D341Med (cell line): ENCODE results near the gene DNAH2.
A peak's percentile ranks its signal among the peaks of the same experiment; 100 is the strongest.
"Not testable (repeated sequence)": the region's sequence is repeated elsewhere in the genome, so short reads cannot be mapped to it uniquely, and the experiment has no call there.

Experiments
- DNase-seq: peaks from one replicate; pipeline ENCODE4 v3.0.0; 2012; ENCODE audit warnings: low spot score

The DNAH2 gene

DNA sequence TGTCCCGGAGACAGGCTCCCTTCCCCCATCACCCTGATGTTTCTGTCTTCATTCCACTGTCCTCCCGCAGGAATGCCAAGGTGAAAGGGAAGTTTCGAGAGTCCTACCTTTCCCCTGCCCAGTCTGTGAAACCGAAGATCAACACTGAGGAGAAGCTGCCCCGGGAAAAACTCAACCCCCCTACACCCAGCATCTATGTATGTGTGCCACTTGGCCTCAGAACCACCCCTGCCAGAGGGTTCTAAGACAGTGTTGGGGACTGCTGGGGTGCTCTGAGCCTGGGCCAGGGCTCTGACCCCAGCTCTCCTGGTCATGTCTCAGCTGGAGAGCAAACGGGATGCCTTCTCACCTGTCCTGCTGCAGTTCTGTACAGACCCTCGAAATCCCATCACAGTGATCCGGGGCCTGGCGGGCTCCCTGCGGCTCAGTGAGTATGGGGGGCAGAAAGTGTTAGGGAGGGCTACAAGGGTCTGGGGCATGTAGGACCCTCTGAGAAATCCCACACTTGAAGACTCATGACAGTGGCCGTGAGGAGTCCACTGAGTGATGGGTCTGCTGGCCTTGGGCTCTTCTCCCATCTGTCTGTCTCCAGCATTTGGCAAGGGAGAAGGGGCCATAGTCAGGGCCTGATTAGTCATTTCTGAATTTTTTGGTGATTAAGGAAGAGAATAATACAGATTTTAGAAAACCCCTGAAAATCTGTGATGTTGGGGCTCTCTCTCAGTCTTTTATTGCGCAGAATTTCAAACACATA is 132.4 kb downstream of the DNAH2 start:
- DNase-seq = no peak

DNA sequence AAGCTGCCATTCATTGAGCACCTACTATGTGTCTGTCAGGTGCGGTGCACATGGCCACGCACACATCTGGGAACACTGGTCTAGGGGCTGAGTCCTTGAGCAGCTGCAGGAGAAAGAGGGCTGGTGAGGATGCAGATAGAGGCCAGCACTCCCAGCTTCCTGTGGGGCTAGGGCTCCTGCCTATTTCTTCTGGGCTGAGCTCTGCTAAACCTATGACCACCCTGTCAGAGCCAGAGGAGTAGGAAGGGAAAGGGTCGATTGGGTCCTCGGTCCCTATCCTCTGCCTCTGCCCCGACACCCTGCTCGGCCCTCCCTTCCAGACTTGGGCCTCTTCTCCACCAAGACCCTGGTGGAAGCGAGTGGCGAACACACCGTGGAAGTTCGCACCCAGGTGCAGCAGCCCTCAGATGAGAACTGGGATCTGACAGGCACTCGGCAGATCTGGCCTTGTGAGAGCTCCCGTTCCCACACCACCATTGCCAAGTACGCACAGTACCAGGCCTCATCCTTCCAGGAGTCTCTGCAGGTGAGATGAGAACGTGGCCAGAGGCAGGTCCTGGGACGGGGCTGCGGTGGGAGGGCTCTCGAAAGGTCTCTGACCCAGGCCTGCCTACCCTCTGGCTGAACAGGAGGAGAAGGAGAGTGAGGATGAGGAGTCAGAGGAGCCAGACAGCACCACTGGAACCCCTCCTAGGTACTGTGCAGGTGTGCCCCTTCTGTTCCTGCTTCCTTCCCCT is 133.3 kb downstream of the DNAH2 start:
- no peak for DNase-seq

DNA sequence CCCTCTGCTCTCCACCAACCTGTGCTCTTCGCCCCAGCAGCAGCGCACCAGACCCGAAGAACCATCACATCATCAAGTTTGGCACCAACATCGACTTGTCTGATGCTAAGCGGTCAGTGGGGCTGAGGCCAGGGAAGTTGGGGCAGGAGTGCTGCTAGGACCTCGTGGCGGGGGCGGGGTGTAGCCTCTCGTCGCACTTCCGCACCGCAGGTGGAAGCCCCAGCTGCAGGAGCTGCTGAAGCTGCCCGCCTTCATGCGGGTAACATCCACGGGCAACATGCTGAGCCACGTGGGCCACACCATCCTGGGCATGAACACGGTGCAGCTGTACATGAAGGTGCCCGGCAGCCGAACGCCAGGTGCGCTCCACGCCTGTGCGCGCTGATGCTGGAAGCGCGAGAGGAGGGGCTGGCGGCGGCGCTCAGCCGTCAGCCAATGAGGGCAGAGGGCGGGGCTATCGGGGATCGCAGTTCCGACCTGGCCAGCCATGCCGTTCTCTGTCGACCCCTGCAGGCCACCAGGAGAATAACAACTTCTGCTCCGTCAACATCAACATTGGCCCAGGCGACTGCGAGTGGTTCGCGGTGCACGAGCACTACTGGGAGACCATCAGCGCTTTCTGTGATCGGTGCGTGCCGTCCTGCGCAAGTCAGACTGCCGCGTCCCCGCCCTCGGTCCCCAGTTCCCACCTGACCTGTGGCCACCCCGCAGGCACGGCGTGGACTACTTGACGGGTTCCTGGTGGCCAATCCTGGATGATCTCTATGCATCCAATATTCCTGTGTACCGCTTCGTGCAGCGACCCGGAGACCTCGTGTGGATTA is 134.1 kb downstream of the DNAH2 start:
- DNase-seq = peak; percentile 87

DNA sequence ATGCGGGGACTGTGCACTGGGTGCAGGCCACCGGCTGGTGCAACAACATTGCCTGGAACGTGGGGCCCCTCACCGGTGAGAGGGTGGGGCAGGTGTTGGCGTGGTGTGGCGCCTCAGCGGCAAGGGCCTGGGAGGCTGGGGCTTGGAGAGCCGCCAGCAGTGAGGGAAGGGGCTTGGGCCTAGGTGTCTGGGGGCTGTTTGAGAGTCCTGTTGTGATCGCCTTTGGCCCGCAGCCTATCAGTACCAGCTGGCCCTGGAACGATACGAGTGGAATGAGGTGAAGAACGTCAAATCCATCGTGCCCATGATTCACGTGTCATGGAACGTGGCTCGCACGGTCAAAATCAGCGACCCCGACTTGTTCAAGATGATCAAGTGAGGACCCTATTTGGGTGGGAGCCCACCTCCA is 134.7 kb downstream of the DNAH2 start:
- DNase-seq = no peak

DNA sequence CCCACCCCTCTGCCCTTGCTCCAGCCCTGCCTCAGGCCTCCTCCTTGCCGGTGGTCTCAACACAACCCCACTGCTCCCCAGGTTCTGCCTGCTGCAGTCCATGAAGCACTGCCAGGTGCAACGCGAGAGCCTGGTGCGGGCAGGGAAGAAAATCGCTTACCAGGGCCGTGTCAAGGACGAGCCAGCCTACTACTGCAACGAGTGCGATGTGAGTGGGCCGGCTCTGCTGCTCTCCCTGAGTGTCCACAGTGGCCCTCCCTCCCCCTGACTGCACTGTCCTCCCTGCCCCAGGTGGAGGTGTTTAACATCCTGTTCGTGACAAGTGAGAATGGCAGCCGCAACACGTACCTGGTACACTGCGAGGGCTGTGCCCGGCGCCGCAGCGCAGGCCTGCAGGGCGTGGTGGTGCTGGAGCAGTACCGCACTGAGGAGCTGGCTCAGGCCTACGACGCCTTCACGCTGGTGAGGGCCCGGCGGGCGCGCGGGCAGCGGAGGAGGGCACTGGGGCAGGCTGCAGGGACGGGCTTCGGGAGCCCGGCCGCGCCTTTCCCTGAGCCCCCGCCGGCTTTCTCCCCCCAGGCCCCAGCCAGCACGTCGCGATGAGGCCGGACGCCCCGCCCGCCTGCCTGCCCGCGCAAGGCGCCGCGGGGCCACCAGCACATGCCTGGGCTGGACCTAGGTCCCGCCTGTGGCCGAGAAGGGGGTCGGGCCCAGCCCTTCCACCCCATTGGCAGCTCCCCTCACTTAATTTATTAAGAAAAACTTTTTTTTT is 135.6 kb downstream of the DNAH2 start:
- no peak for DNase-seq

DNA sequence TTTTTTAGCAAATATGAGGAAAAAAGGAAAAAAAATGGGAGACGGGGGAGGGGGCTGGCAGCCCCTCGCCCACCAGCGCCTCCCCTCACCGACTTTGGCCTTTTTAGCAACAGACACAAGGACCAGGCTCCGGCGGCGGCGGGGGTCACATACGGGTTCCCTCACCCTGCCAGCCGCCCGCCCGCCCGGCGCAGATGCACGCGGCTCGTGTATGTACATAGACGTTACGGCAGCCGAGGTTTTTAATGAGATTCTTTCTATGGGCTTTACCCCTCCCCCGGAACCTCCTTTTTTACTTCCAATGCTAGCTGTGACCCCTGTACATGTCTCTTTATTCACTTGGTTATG is 136.1 kb downstream of the DNAH2 start:
- no peak for DNase-seq

DNA sequence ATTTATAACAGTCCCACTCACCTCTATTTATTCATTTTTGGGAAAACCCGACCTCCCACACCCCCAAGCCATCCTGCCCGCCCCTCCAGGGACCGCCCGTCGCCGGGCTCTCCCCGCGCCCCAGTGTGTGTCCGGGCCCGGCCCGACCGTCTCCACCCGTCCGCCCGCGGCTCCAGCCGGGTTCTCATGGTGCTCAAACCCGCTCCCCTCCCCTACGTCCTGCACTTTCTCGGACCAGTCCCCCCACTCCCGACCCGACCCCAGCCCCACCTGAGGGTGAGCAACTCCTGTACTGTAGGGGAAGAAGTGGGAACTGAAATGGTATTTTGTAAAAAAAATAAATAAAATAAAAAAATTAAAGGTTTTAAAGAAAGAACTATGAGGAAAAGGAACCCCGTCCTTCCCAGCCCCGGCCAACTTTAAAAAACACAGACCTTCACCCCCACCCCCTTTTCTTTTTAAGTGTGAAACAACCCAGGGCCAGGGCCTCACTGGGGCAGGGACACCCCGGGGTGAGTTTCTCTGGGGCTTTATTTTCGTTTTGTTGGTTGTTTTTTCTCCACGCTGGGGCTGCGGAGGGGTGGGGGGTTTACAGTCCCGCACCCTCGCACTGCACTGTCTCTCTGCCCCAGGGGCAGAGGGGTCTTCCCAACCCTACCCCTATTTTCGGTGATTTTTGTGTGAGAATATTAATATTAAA is 136.7 kb downstream of the DNAH2 start:
- no peak for DNase-seq

DNA sequence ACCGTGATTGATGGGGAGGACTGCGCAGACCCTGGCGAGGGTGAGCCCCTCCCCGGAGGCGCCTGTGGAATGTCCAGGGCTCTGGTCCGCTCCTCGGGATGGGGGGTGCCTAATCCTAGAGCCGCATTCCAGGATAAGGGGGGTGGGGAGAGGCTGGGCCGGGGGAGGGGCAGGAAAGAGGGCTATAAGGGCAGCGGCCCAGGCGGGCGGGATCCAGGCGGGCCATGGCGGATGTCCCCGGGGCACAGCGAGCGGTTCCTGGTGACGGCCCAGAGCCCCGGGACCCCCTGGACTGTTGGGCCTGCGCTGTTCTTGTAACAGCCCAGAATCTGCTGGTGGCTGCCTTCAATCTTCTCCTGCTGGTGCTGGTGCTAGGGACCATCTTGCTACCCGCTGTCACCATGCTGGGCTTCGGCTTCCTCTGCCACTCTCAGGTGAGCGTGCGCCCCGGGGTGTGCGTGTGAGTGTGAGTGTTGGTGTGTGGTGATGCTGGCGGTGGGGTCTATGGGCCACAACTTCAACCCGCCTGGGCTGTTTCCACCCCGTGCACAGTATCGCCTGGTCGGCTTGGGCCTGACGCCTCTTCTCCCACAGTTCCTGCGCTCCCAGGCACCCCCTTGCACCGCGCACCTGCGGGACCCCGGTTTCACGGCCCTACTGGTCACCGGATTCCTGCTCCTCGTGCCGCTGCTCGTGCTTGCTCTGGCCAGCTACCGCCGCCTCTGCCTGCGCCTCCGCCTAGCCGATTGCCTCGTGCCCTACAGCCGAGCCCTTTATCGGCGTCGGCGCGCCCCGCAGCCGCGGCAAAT is 137.5 kb downstream of the DNAH2 start, which contains the start of gene TMEM88:
TMEM88 (plus strand) TSS at position 216 of the 809 bp plus-strand sequence; CDS start at position 225, 9 bp downstream.
- DNase-seq = no peak

DNA sequence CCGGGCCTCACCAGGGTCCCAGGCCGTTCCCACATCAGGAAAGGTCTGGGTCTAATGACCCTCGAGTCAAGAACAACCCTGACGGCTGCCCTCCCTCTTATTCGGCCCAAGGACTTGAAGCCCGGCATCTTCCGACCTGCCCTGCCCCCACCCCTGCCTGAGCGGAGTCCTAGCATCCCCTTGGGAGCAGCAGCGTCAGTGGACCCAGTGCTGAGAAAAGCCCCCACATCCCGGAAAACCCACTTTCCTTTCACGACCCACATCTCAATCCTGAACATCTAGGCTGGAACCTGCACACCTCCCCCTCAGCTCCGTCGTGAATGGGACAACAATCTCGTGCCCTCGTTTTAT is 138.1 kb downstream of the DNAH2 start:
- no peak for DNase-seq

DNA sequence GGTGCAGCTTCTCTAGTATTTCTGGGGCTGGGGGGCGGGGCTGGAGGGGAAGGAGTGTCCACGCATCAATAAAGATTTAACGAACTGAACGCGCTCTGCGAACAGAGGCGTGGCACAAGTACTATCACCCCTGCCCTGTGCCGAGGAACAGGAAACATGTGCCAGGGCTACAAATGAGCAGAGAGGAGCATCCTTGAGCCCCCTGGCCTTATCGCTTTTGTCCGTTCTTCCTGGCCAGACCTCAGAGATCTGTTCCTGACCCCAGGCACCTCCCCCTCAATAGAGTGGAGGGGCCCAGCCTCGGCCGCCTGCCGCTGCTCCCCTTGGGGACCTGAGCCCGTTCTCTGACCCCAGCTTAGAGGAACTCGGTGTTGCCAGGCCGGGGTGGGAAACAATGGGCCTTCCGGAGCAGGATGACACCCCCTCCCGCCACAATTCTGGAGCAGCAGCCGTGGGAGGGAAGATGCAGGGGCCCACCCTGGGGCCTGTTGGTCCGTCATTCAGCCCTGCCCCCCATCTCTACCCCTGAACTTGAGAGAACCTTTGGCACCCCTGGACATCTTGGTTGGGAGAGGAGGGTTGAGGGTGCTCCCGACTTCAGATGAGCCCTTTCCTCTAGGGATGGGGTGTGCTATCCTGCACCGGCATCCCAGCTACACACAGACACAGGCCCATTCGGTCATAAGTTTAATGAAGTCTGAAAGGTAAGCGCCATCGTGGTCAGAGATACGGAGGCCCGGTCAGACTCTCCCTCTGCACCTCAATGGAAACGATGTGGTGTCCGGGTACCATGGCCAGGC is 138.7 kb downstream of the DNAH2 start:
- no peak for DNase-seq

DNA sequence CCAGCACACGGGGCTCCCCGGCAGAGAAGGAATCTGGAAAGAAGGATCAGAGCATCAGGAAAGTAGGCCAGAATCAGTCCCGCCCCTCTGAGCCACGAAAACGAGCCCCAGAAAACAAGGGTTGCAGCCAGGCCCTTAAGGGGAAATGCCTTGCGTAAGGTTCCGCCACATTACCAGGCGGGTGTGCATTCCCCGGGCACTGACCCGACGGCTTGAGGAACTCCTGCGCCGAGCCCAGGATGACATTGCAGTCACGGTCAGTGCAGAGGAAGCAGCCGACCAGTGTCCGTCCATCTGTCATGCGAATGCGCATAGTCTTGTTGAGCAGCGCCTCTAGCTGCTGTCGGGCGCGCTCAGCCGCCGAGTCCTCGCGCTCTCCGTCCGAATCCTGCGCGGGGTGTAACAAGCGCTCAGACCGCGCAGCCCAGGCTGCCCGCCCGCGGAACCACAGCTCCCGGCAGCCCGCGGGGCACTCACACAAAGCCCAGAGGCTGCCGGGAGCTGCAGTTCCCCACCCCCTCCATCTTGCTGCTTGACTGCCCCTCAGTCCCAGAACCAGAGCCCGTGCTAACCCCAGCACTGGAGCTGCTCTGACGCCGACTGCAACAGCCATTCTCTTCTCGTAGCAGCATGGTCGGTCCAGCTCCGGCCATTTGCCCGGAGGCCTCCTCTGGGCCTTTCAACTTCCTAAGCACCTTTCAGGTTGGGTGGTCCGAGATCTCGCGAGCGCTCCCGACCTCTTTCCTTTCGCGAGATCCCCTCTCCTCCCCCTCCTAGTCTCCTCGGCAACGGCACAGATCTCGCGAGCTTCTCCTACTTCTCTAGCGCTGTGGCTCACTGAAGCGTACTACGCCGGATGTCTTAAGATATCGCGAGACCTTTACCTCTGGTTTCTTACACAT is 139.5 kb downstream of the DNAH2 start, which contains the start of gene NAA38:
NAA38 (minus strand) TSS at position 749 of the 902 bp plus-strand sequence; CDS start at position 653, 96 bp downstream.
- peak; percentile 79 for DNase-seq

DNA sequence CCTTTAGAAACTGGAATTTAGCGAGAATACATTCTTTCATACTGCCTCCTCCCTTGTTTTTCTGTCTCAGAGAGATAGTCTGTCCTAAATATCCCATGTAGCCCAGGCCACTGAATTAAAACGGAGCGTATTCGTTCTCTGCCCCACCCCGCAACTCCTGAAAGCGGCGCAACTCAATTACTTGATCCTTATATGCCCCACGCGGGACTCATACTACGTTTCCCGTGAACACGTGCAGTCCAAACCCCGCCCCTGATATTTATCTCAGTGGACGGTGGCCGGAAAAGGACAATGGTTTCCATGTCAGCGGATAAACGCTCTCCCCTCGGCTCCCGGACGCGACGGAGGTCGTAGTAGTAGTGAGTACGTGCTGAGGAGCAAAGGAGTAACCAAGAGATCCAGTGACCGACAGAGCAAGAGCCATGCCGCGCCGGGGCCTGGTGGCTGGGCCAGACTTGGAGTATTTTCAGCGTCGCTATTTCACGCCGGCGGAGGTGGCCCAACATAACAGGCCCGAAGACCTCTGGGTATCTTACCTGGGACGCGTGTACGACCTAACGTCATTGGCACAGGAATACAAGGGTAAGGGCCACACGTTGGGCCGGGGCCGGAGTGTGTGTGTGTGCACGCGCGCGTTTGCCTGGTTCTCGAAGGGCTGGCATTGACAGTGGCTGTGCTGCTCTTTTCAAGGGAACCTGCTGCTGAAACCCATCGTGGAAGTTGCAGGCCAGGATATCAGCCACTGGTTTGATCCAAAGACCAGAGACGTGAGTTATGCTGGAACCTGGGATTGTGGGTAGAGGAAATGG is 140.4 kb downstream of the DNAH2 start, which contains the start of gene CYB5D1:
CYB5D1 (plus strand) TSS at position 291 of the 809 bp plus-strand sequence; CDS start at position 423, 132 bp downstream.
- peak; percentile 67 for DNase-seq

DNA sequence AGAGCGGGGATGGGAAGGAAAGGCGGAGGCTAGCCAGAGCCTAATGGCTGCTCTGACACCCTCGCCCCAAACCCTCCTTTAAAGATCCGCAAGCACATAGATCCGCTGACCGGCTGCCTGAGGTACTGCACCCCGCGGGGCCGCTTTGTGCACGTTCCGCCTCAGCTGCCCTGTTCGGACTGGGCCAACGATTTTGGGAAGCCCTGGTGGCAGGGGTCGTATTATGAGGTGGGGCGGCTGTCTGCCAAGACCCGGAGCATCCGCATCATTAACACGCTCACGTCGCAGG is 140.9 kb downstream of the DNAH2 start:
- DNase-seq = peak; percentile 57

DNA sequence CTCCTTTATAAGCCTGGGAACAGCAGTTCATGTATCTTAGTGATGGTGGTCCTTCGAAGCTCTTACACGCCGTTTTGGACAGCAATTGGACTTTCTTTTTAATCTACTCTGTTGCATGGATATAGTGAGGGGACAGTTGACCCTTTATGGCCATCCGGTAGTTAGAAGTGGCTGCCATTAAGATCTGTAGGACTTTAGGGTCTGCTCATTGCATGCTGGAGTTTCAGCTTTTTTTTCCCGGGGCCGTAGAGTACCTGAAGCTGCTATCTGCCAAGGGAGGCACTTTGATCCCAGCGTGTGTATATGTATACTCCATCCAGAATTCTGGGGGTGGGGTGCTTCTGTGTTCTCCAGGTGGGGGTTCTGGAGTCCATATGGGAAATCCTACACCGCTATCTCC is 141.5 kb downstream of the DNAH2 start:
- DNase-seq = no peak

DNA sequence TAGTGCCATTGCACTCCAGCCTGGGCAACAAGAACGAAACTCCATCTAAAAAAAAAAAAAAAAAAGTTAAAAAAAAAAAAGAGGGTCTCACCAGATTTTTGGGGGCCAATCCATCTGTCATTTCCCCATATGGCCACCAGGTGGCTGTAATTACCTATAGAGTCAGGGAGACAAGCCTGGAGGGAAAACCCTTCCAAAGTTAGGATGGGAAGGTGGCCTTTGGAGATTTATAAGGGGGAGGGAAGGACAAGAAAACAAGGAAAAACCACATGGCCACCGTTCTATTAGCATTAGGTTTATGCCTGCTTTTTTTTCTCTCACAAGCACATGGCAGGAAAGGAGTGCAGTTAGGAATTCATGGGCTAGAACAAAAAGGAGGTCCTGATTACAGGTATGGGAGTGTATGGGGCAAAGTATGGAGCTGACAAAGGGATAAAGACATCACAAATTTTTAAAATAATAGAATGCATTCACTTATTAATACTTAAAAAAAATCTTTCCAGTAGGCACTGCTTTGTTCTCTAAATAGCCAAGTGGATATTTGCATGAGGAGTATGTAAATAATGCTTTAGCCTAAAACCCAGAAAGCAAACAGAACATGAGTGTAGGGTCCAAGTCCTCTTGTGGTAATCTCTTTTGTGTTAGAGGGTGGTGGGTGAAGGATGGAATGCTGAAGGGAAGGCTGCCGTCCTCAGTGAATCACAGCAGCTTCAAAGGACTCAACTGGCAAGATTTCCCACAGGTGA is 145.3 kb downstream of the DNAH2 start:
- peak; percentile 44 for DNase-seq

DNA sequence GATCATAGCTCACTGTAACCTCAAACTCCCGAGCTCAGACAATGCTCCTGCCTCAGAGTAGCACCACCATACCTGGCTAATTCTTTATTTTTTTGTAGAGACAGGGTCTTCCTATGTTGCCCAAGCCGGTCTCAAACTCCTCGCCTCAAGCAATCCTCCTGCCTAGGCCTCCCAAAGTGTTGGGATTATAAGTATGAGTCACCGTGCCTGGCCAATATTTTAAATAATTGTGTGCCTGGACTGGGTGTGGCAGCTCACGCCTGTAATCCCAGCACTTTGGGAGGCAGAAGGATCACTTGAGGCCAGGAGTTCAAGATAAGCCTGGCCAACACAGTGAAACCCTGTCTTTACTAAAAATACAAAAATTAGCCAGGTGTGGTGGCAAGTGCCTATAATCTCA is 146.8 kb downstream of the DNAH2 start:
- DNase-seq = not testable (repeated sequence)
